GM12873 (cell line): ENCODE results near the gene BCAT1.

Source experiments
- TF ChIP-seq, protein P1 (sequence below): IDR thresholded peaks from 2 replicates; pipeline ENCODE4 v1.5.1; 2012; ENCODE audit warnings: low read depth, mild to moderate bottlenecking, moderate library complexity, low read length, control low read depth; ENCODE audit not compliant: insufficient read depth; ENCODE audit errors: missing control alignments

Gene BCAT1

DNA sequence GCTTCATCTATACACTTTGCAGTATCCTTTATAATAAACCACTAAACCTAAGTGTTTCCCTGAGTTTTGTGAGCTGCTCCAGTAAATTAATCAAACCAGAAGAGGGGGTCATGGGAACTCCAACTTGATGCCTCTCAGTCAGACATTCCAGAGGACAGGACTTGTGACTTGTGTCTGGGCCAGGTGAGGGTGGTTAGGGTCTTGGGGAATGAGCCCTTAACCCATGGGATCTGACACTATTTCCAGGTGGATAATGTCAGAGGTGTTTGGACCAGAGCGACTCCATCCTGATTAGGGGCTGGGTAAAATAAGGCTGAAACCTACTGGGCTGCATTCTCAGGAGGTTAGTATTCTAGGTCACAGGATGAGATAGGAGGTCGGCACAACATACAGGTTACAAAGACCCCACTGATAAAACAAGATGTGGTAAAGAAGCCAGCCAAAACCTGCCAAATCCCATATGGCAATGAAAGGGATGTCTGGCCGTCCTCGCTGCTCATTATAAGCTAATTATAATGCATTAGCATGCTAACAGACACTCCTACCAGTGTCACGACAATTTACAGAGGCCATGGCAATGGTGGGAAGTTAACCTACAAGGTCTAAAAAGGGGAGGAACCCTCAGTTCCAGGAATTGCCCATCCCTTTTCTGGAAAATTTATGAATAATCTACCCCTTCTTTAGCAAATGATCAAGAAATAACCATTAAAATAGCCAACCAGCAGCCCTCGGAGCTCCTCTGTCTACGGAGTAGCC lies 58.7 kb downstream of the BCAT1 start:
- TF ChIP-seq, protein P1, sequence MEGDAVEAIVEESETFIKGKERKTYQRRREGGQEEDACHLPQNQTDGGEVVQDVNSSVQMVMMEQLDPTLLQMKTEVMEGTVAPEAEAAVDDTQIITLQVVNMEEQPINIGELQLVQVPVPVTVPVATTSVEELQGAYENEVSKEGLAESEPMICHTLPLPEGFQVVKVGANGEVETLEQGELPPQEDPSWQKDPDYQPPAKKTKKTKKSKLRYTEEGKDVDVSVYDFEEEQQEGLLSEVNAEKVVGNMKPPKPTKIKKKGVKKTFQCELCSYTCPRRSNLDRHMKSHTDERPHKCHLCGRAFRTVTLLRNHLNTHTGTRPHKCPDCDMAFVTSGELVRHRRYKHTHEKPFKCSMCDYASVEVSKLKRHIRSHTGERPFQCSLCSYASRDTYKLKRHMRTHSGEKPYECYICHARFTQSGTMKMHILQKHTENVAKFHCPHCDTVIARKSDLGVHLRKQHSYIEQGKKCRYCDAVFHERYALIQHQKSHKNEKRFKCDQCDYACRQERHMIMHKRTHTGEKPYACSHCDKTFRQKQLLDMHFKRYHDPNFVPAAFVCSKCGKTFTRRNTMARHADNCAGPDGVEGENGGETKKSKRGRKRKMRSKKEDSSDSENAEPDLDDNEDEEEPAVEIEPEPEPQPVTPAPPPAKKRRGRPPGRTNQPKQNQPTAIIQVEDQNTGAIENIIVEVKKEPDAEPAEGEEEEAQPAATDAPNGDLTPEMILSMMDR, result no peak

DNA sequence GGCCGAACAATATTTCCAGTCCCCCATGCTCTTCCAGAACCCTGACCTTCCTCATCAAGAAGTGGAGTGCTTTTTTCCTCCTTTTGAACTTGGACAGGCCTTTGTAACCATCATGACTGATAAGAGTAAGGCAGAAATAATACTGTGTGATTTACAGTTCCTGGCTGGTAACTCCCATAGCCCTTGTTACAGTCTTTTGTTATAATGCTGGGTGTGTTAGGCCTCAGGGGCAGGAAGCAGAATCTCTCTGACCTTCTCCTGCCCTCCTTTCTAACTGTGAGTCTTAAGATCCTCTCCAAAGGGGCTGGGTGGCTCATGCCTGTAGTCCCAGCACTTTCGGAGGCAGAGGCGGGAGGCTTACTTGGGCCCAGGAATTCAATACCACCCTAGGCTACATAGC lies 59.5 kb downstream of the BCAT1 start:
- TF ChIP-seq, protein P1, result no peak

DNA sequence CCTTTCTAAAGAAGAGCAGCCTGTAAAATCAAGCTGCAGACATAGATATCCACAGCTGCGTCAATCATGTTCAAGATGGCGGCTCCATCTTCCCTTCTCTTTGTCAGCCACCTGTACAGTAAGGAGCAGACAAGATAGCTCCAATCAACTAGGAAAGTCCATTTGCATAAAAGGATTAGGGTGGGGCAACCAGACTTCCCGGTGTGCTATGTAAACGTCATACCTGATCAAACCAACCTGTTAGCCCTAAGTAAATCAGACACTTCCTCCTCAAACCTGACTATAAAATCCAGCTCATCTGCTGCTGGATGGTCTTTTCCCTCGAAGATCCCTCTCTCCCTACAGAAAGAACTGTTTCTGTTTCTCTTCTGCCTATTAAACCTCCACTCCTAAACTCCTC lies 60.1 kb downstream of the BCAT1 start:
- TF ChIP-seq, protein P1, result no peak

DNA sequence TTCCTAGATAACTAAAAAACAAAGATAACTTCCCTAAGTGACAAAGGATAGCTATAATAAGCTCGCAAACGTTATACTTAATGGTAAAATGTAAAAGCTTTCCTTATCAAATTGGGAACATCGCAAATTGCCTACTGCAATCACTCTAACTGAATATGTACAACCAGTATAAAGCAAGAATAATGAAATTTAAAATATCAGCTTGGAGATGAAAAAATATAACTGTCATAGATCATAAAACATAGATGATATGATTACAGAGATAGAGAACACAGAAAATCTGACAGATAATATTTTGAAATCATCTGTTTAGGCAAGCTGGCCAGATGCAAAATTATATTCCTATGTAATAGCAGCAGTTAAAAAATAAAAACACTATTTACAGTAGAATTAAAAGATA lies 64.0 kb downstream of the BCAT1 start:
- TF ChIP-seq, protein P1, result no peak

DNA sequence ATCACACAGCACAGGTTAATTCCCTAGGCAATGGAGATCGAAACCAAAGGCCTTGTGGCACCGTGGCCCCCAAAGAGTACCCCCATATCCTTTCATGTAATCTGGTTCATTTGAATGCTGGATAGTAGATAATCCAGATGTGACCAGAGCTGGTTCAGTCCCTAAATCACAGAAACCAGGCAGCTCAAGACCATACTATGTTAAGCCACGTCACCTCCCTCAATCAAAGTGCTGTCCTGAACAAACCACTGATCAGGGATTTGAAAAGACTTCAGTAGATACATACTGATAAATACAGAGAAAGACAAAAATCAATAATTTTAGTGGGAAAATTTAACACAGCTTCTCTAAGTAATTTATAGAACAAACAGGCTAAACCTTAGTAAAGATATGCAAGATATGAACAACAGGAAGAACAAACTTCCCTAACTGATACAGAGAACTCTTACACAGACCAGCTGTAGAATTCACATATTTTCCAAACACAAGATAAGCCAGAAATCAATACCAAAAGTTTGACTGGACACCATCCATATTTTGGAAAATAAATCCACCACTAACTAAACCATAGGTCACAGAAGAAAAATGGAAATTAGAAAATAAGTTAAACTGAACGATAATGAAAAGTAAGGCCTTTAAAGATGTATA lies 67.1 kb downstream of the BCAT1 start:
- TF ChIP-seq, protein P1, result no peak

DNA sequence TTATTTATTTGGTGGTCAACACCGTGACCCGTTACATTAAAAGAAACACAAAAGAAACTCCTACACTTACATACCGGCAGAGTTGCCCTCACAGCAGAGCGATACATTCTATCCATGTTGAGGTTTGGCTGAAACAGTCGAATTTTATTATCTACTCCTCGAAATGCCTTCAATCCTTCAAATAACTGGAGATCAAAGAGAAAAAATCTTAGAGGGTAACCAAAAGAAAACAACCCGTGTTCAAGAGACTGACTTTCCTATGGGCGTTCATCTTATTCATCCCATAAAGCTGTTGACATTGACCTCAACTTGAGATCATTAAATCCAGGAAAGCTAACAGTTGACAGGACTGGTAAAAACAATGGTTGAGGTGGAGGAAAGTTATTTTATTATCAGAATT lies 67.7 kb downstream of the BCAT1 start:
- TF ChIP-seq, protein P1, result no peak

DNA sequence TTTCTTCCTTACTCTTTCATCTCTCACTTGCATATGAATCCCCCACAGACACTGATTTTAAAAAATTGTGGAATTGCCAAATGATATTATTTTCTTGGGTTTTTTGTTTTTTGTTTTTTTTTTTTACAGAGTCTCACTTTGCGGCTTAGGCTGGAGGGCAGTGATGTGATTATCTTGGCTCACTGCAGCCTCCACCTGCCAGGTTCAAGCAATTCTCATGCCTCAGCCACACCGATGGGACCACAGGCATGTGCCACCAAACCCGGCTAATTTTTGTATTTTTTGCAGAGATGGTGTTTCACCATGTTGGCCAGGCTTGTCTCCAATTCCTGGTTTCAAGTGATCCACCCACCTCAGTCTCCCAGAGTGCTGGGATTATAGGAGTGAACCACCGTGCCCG lies 68.2 kb downstream of the BCAT1 start:
- TF ChIP-seq, protein P1, result no peak
